IMR-90 (cell line): ENCODE data around the gene NPAS3.

Experiments
- BHLHE40 ChIP-seq: fragments of 150-350 bp; IDR thresholded peaks from 2 replicates; pipeline ENCODE4 v1.6.1; 2016; ENCODE audit warnings: mild to moderate bottlenecking, low read depth, low read length
- CTCF ChIP-seq: conservative IDR thresholded peaks from 2 replicates; pipeline ENCODE4 v1.5.1; 2012; ENCODE audit warnings: mild to moderate bottlenecking, low read depth, low read length, improper control_type of control experiment

GRCh38 chr14:32950584-32950983 is 11.9 kb downstream of the NPAS3 start:
- TF ChIP-seq BHLHE40 = no peak
- no peak for TF ChIP-seq CTCF
